ENCODE data around the gene KDM7A. TPM values are rescaled to one million over a fixed set of nuclear protein-coding genes. Genes with fewer than 3 reads are reported as not detected.

The KDM7A gene
- total RNA-seq, 1 experiment from 2014 or later, result 12.2 TPM

- H3K27me3 Mint-ChIP-seq (ENCODE audit: low read depth), result no peaks in the 10 kb centered on the region
- ChIA-PET CTCF (no interaction called here), POLR2A (no interaction called here)
- H3K4me1 Mint-ChIP-seq, result peaks cover 3% of the 10 kb centered on the region; the same call in 1 of the 2 replicates
- TF ChIP-seq ETV6 (CRISPR knock-in tag; IDR thresholded peaks at IDR 0.05), result no peak
- no peak for TF ChIP-seq ATF6 (CRISPR knock-in tag; IDR thresholded peaks at IDR 0.05)
- no peak for TF ChIP-seq ERG (CRISPR knock-in tag; IDR thresholded peaks at IDR 0.05)
- TF ChIP-seq NR2C2 (CRISPR knock-in tag; IDR thresholded peaks at IDR 0.05), result no peak
- TF ChIP-seq ZNF121 (CRISPR knock-in tag; IDR thresholded peaks at IDR 0.05), result no peak
- no peak for TF ChIP-seq ZNF423 (CRISPR knock-in tag; IDR thresholded peaks at IDR 0.05)
- TF ChIP-seq ZNF219 (CRISPR knock-in tag; IDR thresholded peaks at IDR 0.05; ENCODE audit: borderline replicate concordance), result no peak
- no peak for TF ChIP-seq AFF4 (CRISPR knock-in tag; IDR thresholded peaks at IDR 0.05; ENCODE audit: borderline replicate concordance)
- no peak overlapping the region for H3K4me3 Mint-ChIP-seq
- peaks cover 9% of the 10 kb centered on the region for H3K9me3 Mint-ChIP-seq
- no peak overlapping the region for H3K27ac Mint-ChIP-seq
- no peak for ATAC-seq
- DNase-seq (ENCODE audit: low spot score), result no peak
- H3K36me3 Mint-ChIP-seq, result 0 out of 2 replicates have a peak, but pooled peaks cover 2% of the 10 kb centered on the region
Measured at GRCh38 chr7:140141256-140141655, 35.5 kb downstream of the KDM7A start.

- H3K27ac Mint-ChIP-seq, result no peak overlapping the region
- no peaks in the 10 kb centered on the region for H3K9me3 Mint-ChIP-seq
- H3K4me1 Mint-ChIP-seq, result peaks cover 16% of the 10 kb centered on the region
- POLR2A ChIA-PET, result no interaction called here
- H3K36me3 Mint-ChIP-seq, result peaks cover 4% of the 10 kb centered on the region; the same call in 1 of the 2 replicates
- no peak overlapping the region for H3K4me3 Mint-ChIP-seq
- CTCF ChIA-PET, result no interaction called here
- ATAC-seq, result no peak
- no peak for DNase-seq (ENCODE audit: low spot score)
- H3K27me3 Mint-ChIP-seq (ENCODE audit: low read depth), result no peaks in the 10 kb centered on the region
- TF ChIP-seq ATF2 (CRISPR knock-in tag; IDR thresholded peaks at IDR 0.05; ENCODE audit: borderline replicate concordance, low read depth), result no peak
Measured at GRCh38 chr7:140137078-140137477, 39.7 kb downstream of the KDM7A start.

- ChIA-PET POLR2A (no interaction called here), CTCF (no interaction called here)
- Mint-ChIP-seq H3K27me3 (ENCODE audit: low read depth) (no peaks in the 10 kb centered on the region), H3K27ac (0 out of 2 replicates have a peak overlapping the region, but pooled peaks have one; percentile 13), H3K4me3 (no peak overlapping the region), H3K9me3 (peaks cover 6% of the 10 kb centered on the region; the same call in 1 of the 2 replicates), H3K36me3 (peaks cover 10% of the 10 kb centered on the region), H3K4me1 (peaks cover 16% of the 10 kb centered on the region)
- TF ChIP-seq ESRRA (CRISPR knock-in tag; IDR thresholded peaks at IDR 0.05; ENCODE audit: borderline replicate concordance), result no peak
- TF ChIP-seq USF1 (CRISPR knock-in tag; IDR thresholded peaks at IDR 0.05), result no peak
- TF ChIP-seq CDX4 (CRISPR knock-in tag; IDR thresholded peaks at IDR 0.05; ENCODE audit: borderline replicate concordance), result no peak
- TF ChIP-seq TEAD4 (CRISPR knock-in tag; IDR thresholded peaks at IDR 0.05), result no peak
- TF ChIP-seq ZBTB21 (CRISPR knock-in tag; IDR thresholded peaks at IDR 0.05; ENCODE audit: borderline replicate concordance), result no peak
- no peak for DNase-seq (ENCODE audit: low spot score)
- no peak for ATAC-seq
Measured at GRCh38 chr7:140136073-140136472, 40.7 kb downstream of the KDM7A start.
